Kidney epithelial cell (primary cell): ENCODE results near the gene KRT1. TPM values are rescaled to one million over a fixed set of nuclear protein-coding genes. Genes with fewer than 3 reads are reported as not detected.

ENCODE experiments used
- DNase-seq: peaks from one replicate; pipeline ENCODE4 v3.0.0-alpha.2; 2010; ENCODE audit warnings: low read depth
- H3K27me3 ChIP-seq: 2 replicates; pipeline ENCODE4 v1.6.0; 2011; ENCODE audit warnings: low read length; ENCODE audit not compliant: control insufficient read depth, insufficient read depth
- H3K36me3 ChIP-seq: 2 replicates; pipeline ENCODE4 v1.5.1; 2011; ENCODE audit warnings: low read length; ENCODE audit not compliant: control insufficient read depth, insufficient read depth
- H3K4me3 ChIP-seq: 2 replicates; pipeline ENCODE4 v1.5.1; 2011; ENCODE audit warnings: low read depth, mild to moderate bottlenecking, control low read depth, low read length
- CTCF ChIP-seq: IDR thresholded peaks from 2 replicates; pipeline ENCODE4 v1.5.1; 2011; ENCODE audit warnings: mild to moderate bottlenecking, moderate library complexity, low read length, control low read depth, inconsistent platforms; ENCODE audit not compliant: insufficient read depth, poor library complexity, severe bottlenecking
- total RNA-seq: library from RNA; depleted of rRNA; stranded (reverse); fragments of >200 nt; gene quantifications from 2 replicates; pipeline ENCODE4 v1.2.3, GENCODE V29; 2015

KRT1 gene
- total RNA-seq, 1 donor from 2014 or later = not detected

GRCh38 chr12:52697058-52697582, 16.9 kb upstream of the KRT1 start:
- Histone ChIP-seq H3K36me3 (no peaks in the 10 kb centered on the region), H3K27me3 (peaks cover 20% of the 10 kb centered on the region), H3K4me3 (no peak overlapping the region)
- TF ChIP-seq CTCF = no peak
- no peak for DNase-seq

DNA sequence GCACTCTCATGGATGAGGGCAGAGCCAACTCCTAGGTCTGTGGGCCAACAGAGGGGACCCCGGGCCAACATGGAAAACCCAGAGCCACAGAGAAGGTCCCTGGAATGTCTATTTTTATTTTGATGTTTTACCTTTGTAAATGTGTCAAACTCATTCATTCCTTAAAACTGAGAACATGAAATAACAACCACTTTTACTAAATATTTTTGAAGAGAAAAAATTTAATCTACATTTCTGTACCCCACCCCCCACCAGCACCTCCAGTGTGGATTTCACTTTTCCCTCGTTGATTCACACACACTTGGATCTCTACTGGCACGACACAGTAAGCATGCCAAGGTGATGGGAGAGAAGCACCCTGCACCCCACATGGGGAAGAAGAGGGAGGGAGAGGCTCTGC, 16.4 kb upstream of the KRT1 start:
- H3K36me3 ChIP-seq = no peaks in the 10 kb centered on the region
- H3K27me3 ChIP-seq = peaks cover 25% of the 10 kb centered on the region
- TF ChIP-seq CTCF = no peak

GRCh38 chr12:52695039-52695438, 14.8 kb upstream of the KRT1 start:
- no peak for TF ChIP-seq CTCF
- H3K27me3 ChIP-seq = peaks cover 41% of the 10 kb centered on the region
- no peaks in the 10 kb centered on the region for H3K36me3 ChIP-seq
- no peak for DNase-seq
- no peak overlapping the region for H3K4me3 ChIP-seq

More for the DNA sequence above, 16.4 kb upstream of the KRT1 start:
- DNase-seq = no peak
- no peak overlapping the region for H3K4me3 ChIP-seq

DNA sequence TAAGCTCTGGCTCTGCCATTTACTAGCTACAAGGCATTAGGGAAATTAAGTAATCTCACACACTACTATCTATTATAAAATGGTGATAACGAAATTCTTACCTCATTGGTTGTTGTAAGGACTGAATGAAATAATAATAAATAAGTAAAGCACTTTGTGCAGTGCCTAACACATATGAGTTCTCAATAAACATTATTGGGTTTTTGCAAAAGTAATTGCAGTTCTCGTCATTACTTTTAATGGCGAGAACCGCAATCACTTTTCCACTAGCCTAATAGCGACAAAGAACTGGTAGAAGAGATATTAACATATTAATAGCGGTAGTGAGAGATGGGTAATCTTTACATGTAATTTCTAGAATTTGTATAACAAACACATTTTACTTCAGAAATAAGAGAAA, 13.9 kb upstream of the KRT1 start:
- Histone ChIP-seq H3K4me3 (no peak overlapping the region), H3K27me3 (peaks cover 45% of the 10 kb centered on the region), H3K36me3 (no peaks in the 10 kb centered on the region)
- no peak for TF ChIP-seq CTCF
- DNase-seq = no peak

GRCh38 chr12:52693261-52693660, 13.1 kb upstream of the KRT1 start:
- Histone ChIP-seq H3K4me3 (no peak overlapping the region), H3K36me3 (no peaks in the 10 kb centered on the region), H3K27me3 (peaks cover 47% of the 10 kb centered on the region)
- TF ChIP-seq CTCF = no peak
- DNase-seq = no peak

GRCh38 chr12:52692254-52692653, 12.0 kb upstream of the KRT1 start:
- Histone ChIP-seq H3K36me3 (no peaks in the 10 kb centered on the region), H3K27me3 (peaks cover 50% of the 10 kb centered on the region), H3K4me3 (no peak overlapping the region)
- TF ChIP-seq CTCF = no peak
- DNase-seq = no peak
